K562 (cell line): ENCODE results near the gene STT3B. TPM values are rescaled to one million over a fixed set of nuclear protein-coding genes. Genes with fewer than 3 reads are reported as not detected.
A peak's percentile ranks its signal among the peaks of the same experiment; 100 is the strongest.

Experiments
- ATF2 ChIP-seq: sonication (generic); formaldehyde crosslinking; IDR thresholded peaks from 2 replicates; pipeline ENCODE4 v1.8.1; 2022; ENCODE audit warnings: missing genetic modification reagents
- CEBPB ChIP-seq: fragments of 450-650 bp; IDR thresholded peaks from 2 replicates; pipeline ENCODE4 v1.6.1; 2016; ENCODE audit warnings: missing genetic modification characterization, missing compliant biosample characterization
- MEF2A ChIP-seq: IDR thresholded peaks from 2 replicates; pipeline ENCODE4 v1.6.1; 2011; ENCODE audit warnings: low read depth, mild to moderate bottlenecking, low read length, moderate library complexity; ENCODE audit not compliant: control insufficient read depth
- MEIS2 ChIP-seq: fragments of 450-650 bp; IDR thresholded peaks from 2 replicates; pipeline ENCODE4 v1.6.1; 2014; ENCODE audit warnings: mild to moderate bottlenecking; ENCODE audit not compliant: partially characterized antibody
- NR4A1 ChIP-seq, 2 experiments: fragments of 250-450 bp in 1 of 2; fragments of 450-650 bp in 1 of 2; sonication (Bioruptor Pico) in 1 of 2; IDR thresholded peaks; 2 replicates each; pipeline versions ENCODE4 v1.4.0 to v1.6.1; 2016 to 2020; ENCODE audit warnings: mild to moderate bottlenecking in 2 of 2, missing compliant biosample characterization in 1 of 2, missing genetic modification characterization in 1 of 2, moderate library complexity in 1 of 2
- NUFIP1 ChIP-seq: fragments of 450-650 bp; IDR thresholded peaks from 2 replicates; pipeline ENCODE4 v1.6.1; 2018; ENCODE audit not compliant: partially characterized antibody
- RCOR1 ChIP-seq, 2 experiments: IDR thresholded peaks; 2 replicates each; pipeline ENCODE4 v1.6.1; 2012; ENCODE audit warnings: low read depth in 2 of 2, low read length in 2 of 2, borderline replicate concordance in 1 of 2, improper control_type of control experiment in 1 of 2
- SIN3B ChIP-seq: fragments of 450-650 bp; IDR thresholded peaks from 2 replicates; pipeline ENCODE4 v1.6.1; 2017; ENCODE audit warnings: low read depth, mild to moderate bottlenecking, moderate library complexity
- SP2 ChIP-seq: IDR thresholded peaks from 2 replicates; pipeline ENCODE4 v1.6.1; 2011; ENCODE audit warnings: mild to moderate bottlenecking, low read depth, low read length, moderate library complexity; ENCODE audit not compliant: poor library complexity, severe bottlenecking; ENCODE audit errors: extremely low read depth
- ZBTB17 ChIP-seq: fragments of 450-650 bp; formaldehyde crosslinking; IDR thresholded peaks from 2 replicates; pipeline ENCODE4 v1.4.0; 2020; ENCODE audit warnings: mild to moderate bottlenecking
- ZBTB40 ChIP-seq, 2 experiments: fragments of 450-650 bp in 1 of 2; sonication (generic) in 1 of 2; formaldehyde crosslinking in 1 of 2; IDR thresholded peaks; 2 replicates each; pipeline versions ENCODE4 v1.7.1 to v1.9.0; 2016 to 2022; ENCODE audit warnings: inconsistent platforms in 1 of 2, mild to moderate bottlenecking in 1 of 2, missing genetic modification reagents in 1 of 2
- ZNF445 ChIP-seq: fragments of 250-450 bp; sonication (Bioruptor Pico); IDR thresholded peaks from 2 replicates; pipeline ENCODE4 v1.4.0; 2020; ENCODE audit warnings: low read depth, mild to moderate bottlenecking, moderate library complexity
- polyA plus RNA-seq, 8 experiments: library from polyadenylated mRNA; depleted of rRNA in 4 of 8; stranded (reverse) in 5 of 8; unstranded in 3 of 8; fragments of >200 nt; fragmentation: Nextera tagmentation in 2 of 8; fragmentation: Illumina TruSeq in 1 of 8; extraction: Ambion mirVana in 2 of 8; extraction: Trizol in 1 of 8; gene quantifications; 2 replicates each; pipeline versions ENCODE4 v1.2.1 to v1.2.3, GENCODE V29; 2011 to 2014; ENCODE audit warnings: inconsistent platforms in 1 of 8, missing spikeins in 1 of 8
- total RNA-seq, 7 experiments: library from RNA; depleted of rRNA in 6 of 7; stranded (reverse); fragments of >200 nt in 6 of 7; fragmentation: Illumina TruSeq in 2 of 7; extraction: Trizol in 2 of 7; gene quantifications; 2 replicates each; pipeline versions ENCODE4 v1.2.1 to v1.2.3, GENCODE V29; 2011 to 2021; ENCODE audit warnings: low replicate concordance in 1 of 7
- TF ChIP-seq, protein P1 (sequence below): IDR thresholded peaks from 2 replicates; pipeline ENCODE4 v1.6.1; 2016; ENCODE audit warnings: missing genetic modification characterization, missing compliant biosample characterization

Gene STT3B
- total and polyA plus RNA-seq, 9 of the 15 experiments (the other 6 are each of a cell fraction or from before 2014, with no cell fraction given): 22.4 to 147 (median 100) TPM

DNA sequence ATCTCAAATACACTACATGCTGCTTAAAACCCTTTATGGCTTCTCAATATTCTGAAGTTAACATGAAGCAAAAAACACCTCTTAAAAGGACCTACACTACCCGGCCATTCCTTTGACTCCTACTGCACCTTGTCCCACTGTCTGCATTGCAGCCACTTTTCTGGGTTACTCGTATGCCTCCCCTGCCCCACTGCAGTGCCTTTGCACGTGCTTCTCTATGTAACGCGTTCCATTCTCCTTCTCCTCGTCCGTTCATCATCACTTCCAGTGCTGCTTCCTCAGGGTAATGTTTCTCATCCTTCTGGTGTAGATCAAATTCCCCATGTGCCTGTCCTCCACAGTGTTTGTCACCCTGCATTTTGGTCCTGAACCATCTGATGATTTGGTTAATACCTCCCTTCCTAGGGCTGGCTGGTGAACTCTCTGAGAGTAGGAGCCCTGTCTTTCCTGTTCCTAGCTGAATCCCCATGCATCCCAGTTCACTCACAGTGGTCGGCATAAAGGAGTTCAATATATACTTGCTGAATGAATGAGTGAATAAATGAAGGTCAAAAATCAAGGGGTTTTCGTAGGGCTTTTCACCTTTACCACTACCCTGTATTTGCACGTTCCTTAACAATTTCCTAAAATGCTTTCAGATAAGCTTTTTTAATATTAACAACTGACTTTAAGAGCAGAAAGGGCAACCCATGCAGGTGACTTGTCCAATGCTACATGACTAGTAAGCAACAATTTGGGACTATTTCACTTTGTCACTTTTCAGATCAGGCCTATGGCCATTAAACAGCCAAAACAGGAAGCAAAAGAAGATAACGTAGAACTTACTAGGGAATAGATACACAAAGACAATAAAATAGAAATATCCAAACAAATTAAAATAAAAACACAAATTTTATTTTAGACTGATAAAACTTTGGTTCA is 2.4 kb upstream of the STT3B start (continued):
- no peak for TF ChIP-seq ZBTB40 (IDR thresholded peaks at IDR 0.05)
- no peak for TF ChIP-seq ZBTB40 (CRISPR knock-in tag; IDR thresholded peaks at IDR 0.05)
- no peak for TF ChIP-seq MEIS2
- TF ChIP-seq NUFIP1: no peak
- TF ChIP-seq RCOR1 (IDR thresholded peaks at IDR 0.05; ENCODE audit: borderline replicate concordance in 1 of 2, low read depth in 2 of 2, low read length in 2 of 2): no peak
- TF ChIP-seq ZNF445: no peak
- no peak for TF ChIP-seq ZBTB17 (CRISPR knock-in tag)
- TF ChIP-seq SP2: no peak
- TF ChIP-seq ATF2 (CRISPR knock-in tag): no peak
- TF ChIP-seq SIN3B: 0 out of 2 replicates have a peak, but pooled peaks have one; percentile 23
- no peak for TF ChIP-seq NR4A1 (CRISPR knock-in tag; IDR thresholded peaks at IDR 0.05)
- TF ChIP-seq NR4A1 (tag; IDR thresholded peaks at IDR 0.05): no peak
- TF ChIP-seq CEBPB: no peak
- no peak for TF ChIP-seq MEF2A
- TF ChIP-seq, protein P1, sequence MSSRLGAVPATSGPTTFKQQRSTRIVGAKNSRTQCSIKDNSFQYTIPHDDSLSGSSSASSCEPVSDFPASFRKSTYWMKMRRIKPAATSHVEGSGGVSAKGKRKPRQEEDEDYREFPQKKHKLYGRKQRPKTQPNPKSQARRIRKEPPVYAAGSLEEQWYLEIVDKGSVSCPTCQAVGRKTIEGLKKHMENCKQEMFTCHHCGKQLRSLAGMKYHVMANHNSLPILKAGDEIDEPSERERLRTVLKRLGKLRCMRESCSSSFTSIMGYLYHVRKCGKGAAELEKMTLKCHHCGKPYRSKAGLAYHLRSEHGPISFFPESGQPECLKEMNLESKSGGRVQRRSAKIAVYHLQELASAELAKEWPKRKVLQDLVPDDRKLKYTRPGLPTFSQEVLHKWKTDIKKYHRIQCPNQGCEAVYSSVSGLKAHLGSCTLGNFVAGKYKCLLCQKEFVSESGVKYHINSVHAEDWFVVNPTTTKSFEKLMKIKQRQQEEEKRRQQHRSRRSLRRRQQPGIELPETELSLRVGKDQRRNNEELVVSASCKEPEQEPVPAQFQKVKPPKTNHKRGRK (tag): no peak
